8988T (cell line): ENCODE measurements around the gene NAB2.

Source experiments
- DNase-seq: peaks from one replicate; pipeline ENCODE4 v3.0.0; 2011

Gene NAB2

GRCh38 chr12:57095440-57095839 is 6.5 kb downstream of the NAB2 start:
- no peak for DNase-seq

GRCh38 chr12:57096099-57096572 is 7.2 kb downstream of the NAB2 start:
- no peak for DNase-seq

- no peak for DNase-seq
Observed at GRCh38 chr12:57096748-57097553, 8.0 kb downstream of the NAB2 start.

GRCh38 chr12:57097554-57097835 is 8.6 kb downstream of the NAB2 start:
- DNase-seq = no peak

- DNase-seq = no peak
Observed at GRCh38 chr12:57098546-57098945, 9.6 kb downstream of the NAB2 start.

- no peak for DNase-seq
Observed at GRCh38 chr12:57099047-57099714, 10.3 kb downstream of the NAB2 start.

GRCh38 chr12:57099766-57100165 is 10.9 kb downstream of the NAB2 start:
- DNase-seq = no peak

GRCh38 chr12:57101892-57102695 is 13.2 kb downstream of the NAB2 start:
- no peak for DNase-seq

- no peak for DNase-seq
Observed at GRCh38 chr12:57103856-57104255, 14.9 kb downstream of the NAB2 start.

GRCh38 chr12:57104292-57104910 is 15.5 kb downstream of the NAB2 start:
- DNase-seq = no peak

GRCh38 chr12:57105011-57105753 is 16.3 kb downstream of the NAB2 start:
- no peak for DNase-seq

GRCh38 chr12:57106021-57106708 is 17.3 kb downstream of the NAB2 start:
- no peak for DNase-seq

- no peak for DNase-seq
Observed at GRCh38 chr12:57107456-57108155, 18.7 kb downstream of the NAB2 start.

- no peak for DNase-seq
Observed at GRCh38 chr12:57109207-57110103, 20.5 kb downstream of the NAB2 start.

GRCh38 chr12:57110104-57111030 is 21.5 kb downstream of the NAB2 start:
- DNase-seq = no peak

- peak; percentile 24 for DNase-seq
Observed at GRCh38 chr12:57111031-57111734, 22.3 kb downstream of the NAB2 start, which contains the start of gene STAT6. STAT6 (minus strand) TSS chr12:57111362; CDS start chr12:57108278, 3,084 bp downstream.

- no peak for DNase-seq
Observed at GRCh38 chr12:57112492-57113294, 23.8 kb downstream of the NAB2 start.
